ENCODE measurements around the gene VPS11.
A peak's percentile ranks its signal among the peaks of the same experiment; 100 is the strongest.
"Not testable (repeated sequence)": the region's sequence is repeated elsewhere in the genome, so short reads cannot be mapped to it uniquely, and the experiment has no call there.

VPS11 gene

DNA sequence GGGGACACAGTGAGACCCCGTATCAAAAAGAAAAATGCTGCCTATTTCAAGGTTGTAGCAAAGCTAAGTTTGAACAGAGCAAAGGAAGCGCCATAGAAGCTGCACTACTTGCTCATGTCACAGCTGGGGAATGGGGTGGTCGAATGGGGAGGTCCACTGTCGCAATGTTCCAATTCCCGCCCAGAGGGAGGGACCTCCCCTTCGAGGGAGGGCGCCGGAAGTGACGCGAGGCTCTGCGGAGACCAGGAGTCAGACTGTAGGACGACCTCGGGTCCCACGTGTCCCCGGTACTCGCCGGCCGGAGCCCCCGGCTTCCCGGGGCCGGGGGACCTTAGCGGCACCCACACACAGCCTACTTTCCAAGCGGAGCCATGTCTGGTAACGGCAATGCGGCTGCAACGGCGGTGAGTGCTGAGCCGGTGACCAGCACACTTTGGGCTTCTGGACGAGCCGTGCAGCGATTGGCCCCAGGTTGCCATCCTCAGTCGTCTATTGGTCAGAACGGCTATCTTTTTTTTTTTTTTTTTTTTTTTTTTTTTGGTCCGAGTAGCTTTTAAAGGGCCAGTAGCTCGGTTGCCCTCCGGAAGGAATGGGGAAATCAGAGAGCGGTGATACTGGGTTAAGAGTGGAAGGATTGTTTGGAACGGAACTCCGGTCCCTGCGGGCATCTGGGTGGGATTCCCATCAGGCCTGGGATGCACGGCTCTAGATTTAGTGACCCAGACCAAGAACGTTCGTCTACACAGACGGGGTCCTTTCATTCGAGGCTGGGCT, 17.2 kb downstream of the VPS11 start, which contains the start of gene HMBS:
HMBS (plus strand) TSS at position 219 of the 774 bp plus-strand sequence; CDS start at position 372, 153 bp downstream.
- peak; percentile 89 for DNase-seq

DNA sequence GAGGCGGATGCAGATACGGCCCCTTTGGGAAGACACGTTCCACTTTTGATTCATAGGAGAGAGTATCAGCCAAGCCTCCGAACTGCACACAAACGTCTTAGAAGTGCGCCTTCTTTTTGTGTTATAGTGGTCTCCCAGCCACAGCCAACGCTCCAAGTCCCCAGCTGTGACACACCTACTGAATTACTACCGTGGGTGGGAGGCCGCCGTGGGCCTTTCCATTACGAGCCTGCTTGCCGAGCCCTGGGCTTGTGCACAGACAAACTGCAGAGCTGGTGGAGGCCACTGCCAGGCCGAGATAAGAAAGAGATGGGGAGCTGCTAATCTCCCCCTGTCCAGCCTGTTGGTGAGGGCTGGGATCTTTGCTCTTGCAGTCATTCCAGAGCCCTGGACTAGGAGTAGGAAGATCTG, 17.8 kb downstream of the VPS11 start:
- peak; percentile 11 for DNase-seq

DNA sequence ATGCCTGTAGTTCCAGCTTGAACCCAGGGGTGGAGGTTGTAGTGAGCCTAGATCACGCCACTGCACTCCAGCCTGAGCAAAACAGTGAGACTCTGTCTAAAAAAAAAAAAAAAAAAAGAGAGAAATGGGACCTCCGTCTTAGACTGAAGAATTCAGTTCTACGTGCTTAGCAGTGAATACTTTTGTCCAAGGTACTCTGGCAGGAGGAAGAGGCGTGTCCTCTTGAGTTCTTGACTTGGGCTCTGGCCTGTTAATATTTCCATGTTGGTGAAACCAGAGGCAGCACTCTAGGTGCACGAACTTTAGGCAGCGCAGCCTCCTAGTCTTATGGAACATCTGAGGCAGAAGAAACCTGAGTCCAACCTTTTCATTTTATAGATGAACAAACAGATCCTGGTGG, 19.5 kb downstream of the VPS11 start:
- no peak for DNase-seq

DNA sequence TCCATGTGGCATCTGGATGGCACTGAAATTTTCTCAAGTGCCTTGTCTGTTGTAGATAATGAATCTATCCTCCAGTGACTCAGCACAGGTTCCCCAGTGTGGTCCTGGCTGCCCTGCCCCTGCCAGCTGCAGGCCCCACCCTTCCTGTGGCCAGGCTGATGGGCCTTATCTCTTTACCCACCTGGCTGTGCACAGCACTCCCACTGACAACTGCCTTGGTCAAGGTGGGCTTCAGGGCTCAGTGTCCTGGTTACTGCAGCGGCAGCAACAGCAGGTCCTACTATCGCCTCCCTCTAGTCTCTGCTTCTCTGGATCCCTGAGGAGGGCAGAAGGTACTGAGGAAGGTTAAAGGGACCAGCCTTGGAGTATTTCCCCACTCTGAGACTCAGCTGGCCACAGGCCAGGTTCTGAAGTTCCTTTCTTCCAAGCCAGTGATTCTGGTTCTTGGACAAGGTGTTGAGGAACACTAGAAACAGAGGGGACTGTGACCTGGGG, 20.2 kb downstream of the VPS11 start:
- DNase-seq = no peak

DNA sequence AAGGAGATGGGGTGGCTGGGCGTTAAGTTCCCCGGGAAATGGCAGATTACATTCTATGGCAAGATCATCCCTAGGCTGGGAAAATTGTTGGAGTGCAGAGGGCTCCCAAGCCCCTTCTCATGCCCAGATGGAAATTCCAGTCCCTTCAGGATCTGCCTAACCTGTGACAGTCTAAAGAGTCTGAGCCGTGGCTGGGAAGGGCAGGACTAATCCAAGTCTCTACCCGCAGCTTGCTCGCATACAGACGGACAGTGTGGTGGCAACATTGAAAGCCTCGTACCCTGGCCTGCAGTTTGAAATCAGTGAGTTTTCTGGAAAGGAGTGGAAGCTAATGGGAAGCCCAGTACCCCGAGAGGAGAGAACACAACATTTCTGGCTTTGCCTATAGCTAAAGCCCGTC, 20.8 kb downstream of the VPS11 start:
- no peak for DNase-seq

DNA sequence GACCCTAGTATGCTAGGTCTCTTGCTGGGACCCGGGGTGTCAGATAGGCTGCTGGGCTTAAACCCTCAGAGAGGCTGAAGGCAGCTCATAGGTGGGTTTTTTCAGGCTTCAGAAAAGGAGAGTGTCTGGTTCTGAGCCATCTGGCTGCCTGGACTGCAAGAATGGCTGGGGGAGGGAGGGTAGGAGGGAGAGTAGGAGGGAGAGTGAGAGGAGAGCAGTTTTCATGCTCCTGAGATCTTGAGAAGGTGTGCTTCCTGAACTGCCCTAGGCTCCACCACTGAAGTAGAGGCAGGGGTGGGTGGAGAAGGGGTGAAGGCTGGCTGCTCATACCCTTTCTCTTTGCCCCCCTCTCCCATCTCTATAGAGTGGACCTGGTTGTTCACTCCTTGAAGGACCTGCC, 21.7 kb downstream of the VPS11 start:
- DNase-seq = no peak

DNA sequence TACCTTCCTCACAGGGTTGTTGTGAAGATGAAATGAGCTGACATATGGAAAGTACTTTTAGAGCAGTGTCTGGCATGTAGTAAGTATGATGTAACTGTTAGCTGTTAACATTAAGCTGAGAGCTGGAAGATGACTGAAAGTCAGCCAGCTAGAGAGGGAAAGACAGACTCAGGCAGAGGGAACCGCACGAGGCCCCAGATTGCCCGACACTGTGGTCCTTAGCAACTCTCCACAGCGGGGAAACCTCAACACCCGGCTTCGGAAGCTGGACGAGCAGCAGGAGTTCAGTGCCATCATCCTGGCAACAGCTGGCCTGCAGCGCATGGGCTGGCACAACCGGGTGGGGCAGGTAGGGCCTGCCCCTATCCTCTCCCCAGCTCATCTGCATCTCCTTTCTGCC, 23.6 kb downstream of the VPS11 start:
- DNase-seq = no peak

DNA sequence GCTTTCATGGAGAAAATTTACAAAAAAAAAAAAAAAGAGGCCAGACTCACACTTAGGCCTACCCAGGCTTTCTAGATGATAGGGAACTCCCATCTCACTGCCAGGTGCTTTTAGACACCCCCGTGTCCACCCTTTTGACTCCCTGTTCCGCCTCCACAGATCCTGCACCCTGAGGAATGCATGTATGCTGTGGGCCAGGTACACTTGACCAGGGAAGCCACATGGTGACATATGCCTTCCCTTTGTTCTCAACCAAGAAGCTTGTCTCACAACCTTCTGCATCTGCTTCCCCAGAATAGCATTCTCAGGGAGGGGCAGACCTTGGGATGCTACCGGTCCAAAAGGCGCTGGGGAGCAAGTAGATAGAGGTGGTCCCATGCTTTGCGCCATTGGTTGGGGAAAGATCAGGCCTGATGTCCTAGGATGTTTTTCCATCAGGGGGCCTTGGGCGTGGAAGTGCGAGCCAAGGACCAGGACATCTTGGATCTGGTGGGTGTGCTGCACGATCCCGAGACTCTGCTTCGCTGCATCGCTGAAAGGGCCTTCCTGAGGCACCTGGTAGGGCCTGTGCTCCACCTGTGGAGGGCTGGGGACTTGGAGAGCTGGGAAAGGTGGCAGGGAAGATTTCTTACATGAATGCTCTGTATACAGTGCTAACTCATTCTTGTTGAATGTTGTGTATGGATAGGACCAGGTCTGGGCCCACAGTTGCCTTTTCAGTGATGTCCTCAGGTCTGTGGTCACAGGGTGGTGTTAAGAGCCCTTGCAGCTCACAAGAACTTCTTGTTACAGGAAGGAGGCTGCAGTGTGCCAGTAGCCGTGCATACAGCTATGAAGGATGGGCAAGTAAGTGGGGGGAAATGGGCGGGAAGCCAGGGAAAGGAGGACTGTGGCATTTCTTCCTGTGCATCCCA, 24.6 kb downstream of the VPS11 start:
- DNase-seq = no peak

DNA sequence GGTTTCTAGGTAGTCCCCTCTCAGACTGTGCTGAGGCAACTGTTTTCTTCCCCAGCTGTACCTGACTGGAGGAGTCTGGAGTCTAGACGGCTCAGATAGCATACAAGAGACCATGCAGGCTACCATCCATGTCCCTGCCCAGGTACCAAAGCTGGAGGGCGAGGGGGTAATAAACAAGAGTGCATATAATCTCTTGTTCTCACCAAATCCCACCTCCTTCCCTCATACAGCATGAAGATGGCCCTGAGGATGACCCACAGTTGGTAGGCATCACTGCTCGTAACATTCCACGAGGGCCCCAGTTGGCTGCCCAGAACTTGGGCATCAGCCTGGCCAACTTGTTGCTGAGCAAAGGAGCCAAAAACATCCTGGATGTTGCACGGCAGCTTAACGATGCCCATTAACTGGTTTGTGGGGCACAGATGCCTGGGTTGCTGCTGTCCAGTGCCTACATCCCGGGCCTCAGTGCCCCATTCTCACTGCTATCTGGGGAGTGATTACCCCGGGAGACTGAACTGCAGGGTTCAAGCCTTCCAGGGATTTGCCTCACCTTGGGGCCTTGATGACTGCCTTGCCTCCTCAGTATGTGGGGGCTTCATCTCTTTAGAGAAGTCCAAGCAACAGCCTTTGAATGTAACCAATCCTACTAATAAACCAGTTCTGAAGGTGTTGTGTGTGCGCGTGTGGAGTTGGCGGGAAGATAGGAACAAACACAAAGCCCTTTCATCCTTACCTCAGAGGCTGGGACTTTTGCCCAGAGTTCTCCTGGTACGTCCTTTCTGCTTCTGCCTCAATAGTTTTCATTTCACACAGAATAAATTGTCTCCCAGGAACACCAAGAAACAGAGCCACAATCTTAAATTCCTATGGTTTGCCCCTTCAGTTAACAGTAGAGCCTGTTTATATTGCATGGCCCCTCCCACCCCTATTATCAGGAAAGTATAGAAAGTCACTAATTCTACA, 25.5 kb downstream of the VPS11 start:
- no peak for DNase-seq

DNA sequence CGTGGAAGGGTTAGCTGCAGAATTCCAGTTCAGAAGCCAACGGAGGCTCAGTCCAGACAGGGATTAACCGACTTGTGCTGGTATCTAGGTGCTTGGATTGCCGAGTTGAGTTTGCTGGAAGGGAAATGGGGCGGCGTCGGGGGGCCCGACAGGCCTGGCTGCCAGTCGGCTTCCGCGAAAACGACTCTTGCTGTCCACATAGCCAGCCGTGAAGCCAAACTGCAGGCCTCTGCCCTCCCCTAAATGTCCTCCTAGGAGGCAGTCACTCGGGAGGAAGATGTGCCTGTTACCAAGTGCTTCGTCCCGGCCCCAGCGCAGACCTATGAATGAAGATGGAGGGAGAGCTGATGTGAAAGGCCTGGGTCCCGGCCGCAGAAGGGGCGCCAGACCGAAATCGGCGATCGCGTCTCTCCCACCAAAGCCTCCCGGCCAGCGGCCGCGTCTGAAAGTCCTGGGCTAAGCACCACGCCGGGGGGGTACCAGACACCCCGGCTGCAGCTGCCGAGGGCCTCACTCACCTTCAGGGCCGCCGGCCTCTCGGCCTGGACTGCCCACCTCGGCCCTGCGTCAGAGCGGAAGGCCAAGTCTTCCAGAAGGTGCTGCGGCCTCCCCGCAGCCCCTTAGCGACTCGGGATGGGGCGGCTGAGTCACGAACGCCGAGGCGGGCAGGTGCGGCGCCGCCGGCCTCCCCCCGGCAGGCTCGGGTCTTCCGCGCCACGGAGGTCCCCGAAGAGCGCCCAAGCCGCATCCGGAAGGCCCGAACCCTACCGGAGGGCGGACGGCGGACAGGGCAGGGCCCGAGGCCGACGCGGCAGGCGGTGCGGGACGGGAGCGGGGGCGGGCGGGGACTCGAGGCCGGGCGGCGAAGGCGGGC, 26.6 kb downstream of the VPS11 start:
- DNase-seq = peak; percentile 29

DNA sequence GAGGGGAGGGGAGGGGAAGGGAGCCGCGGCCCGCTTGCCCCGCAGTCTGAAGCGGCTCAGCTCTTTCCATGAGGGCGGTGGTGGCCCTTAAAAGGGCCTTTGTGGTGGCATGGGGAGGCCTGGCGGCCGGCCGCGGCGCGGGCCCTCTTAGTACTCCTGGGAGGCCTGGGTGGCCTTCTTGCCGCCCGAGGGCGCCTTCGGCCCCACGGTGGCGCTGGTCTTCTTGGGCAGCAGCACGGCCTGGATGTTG, 27.1 kb downstream of the VPS11 start:
- no peak for DNase-seq

DNA sequence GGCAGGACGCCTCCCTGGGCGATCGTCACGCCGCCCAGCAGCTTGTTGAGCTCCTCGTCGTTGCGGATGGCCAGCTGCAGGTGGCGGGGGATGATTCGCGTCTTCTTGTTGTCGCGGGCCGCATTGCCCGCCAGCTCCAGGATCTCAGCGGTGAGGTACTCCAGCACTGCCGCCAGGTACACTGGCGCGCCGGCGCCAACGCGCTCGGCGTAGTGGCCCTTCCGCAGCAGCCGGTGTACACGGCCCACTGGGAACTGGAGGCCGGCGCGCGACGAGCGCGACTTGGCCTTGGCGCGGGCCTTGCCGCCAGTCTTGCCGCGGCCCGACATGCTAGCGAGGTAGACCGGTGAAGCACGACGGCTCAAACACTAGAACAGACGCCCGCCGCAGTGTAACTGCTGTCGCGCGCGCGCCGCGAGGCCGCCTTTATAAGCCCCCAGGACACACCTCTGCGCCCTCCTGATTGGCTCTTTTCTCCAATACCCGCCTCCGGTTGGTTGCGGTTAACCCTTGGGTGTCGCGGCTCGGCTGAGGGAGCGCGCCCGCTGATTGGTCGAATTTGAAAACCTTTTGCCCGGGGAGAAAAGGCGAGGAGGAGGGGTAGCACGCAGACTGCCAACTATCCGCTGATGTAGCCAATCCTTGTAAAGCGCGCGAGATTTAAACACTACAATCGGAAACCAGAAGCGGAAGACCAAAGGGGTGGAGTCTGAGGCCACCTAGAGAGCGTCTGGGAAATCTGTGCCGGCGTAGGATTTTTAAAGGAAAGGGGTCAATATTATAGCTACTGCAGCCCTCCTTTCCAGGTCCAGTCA, 27.7 kb downstream of the VPS11 start:
- DNase-seq = peak; percentile 100

DNA sequence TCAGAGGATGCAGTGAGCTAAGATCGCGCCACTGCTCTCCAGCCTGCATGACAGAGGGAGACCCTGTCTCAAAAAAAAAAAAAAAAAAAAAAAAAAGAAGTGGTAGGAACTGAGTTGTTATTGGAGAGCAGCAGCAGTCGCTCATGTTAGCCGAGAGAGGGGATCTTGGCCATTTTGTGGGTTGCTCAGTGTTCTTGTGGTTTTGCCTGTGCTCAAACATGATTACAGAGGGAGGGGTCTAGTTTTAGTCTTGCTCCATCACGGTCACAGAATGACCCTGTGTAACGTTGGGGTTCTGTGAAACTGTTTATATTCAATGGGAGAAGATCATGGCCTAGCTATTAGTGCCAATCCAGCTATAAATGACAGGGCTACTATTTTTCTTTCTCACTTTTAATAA, 32.1 kb downstream of the VPS11 start:
- no peak for DNase-seq

DNA sequence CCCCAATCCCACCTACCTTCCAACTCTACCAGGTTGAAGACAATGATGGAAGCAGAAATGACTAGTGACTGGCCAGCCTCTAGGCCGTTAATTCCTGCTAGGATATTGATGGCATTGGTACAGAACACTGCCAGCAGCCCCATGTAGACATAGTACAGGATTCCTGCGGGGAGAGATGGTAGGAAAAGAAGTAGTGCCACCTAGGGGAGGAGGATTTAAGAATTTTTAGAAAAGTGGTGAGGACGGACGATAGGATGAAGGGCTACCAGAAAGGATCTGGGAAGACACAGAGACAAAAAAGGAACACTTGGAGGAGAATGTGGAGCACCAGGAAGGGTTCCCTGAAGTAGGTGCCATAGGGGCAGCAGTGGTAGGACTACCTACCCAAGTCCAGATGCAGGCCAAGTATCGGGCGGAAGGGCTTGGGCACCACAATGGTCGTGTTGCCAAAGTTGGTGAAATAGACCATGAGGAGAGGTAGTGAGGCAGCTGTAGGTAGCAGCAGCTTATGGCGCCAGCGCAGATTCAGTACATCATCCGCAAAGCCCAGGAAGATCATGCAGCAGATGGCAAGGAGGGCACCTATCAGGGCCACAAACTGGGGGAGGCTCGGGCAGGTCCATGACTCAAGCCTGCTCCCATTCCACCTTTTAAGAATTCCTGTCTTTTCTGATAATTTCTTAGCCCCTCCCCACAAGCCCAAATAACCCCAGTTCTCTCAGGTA, 32.8 kb downstream of the VPS11 start:
- DNase-seq = no peak

DNA sequence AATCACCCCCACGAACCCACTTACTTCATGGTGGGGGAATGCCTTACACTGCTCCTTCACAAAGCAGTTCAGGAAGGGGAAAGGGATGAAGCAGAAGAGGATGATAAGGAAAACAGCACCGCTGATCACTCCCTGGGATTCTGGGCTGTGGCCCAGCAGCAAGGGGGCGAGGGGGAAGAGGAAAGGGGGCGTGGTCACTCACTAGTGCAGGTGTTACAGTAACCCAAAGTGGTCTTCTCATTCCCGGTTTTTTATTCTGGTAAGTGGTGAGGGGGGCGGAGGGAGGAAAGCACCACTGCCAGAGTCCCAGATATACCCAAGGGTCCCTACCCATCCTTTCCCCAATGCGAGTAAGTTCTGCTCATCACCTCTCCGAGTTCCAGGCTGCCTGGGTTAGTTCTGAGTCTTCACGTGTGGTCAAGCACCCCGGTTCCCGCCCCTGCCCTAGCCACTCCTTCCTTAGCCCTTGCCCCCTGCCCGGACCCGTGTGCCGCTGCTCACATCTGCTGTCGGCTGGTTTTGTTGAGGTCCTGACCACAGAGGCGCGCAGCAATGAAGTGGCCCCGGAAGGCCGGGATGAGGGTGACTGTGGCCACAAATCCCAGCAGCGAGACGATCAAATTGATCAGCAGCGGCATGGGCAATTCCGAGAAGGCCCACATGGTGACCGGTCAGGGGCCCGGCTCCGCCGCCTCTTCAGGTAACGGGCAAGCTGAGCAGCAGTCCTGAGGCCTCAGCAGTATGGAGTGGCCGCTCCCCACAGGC, 33.6 kb downstream of the VPS11 start:
- DNase-seq = no peak

DNA sequence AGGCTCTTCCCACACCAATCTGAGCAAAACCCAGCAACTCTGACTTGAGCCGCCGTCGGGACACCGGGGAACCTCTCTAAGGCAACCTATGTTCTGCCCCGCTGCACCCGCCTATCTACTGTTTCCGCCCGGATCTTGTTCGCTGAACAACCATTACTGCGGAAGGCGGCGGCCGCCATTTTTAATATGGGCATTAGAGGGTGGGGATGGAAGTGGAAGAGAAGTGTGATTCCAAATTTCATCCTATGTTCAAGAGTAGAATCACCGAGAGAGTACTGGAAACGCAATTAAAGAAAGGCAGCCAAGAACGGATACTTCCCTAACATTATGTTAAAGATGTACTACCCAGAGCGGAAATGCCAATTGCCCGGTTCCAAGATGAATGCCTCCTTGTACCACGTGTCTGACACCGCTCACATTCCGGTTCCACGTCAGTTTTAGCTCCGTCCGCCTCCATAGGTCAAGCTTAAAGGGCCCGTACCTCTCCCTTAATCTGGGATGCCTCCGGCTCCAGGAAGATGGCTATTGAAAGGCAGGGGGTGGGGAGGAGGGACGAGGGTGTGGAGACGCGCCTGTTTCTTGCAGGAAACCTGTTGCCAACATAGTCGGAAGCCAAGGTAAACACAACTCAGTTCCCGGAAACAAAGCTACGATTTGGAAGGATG, 34.3 kb downstream of the VPS11 start, which contains the start of gene DPAGT1:
DPAGT1 (minus strand) TSS at position 95 of the 665 bp plus-strand sequence. CDS start 198 bp downstream, outside the sequence.
- peak; percentile 82 for DNase-seq

DNA sequence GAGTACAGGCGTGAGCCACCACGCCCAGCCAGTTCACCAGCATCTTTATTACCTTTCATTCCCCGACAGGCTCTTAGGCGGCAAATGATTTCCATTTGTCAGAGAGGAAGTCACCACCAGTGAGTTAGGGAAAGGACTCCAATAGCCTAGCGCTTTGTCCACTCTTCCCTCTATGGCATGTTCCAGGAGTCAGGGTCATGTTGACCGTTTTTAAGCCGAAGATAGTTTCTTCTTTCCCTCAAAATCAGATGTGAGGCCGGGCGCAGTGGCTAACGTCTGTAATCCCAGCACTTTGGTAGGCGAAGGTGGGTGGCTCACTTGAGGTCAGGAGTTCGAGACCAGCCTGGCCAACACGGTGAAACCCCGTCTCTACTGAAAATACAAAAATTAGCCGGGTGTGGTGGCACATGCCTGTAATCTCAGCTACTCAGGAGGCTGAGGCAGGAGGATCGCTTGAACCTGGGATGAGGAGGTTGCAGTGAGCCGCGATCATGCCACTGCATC, 35.6 kb downstream of the VPS11 start:
- DNase-seq = not testable (repeated sequence)

DNA sequence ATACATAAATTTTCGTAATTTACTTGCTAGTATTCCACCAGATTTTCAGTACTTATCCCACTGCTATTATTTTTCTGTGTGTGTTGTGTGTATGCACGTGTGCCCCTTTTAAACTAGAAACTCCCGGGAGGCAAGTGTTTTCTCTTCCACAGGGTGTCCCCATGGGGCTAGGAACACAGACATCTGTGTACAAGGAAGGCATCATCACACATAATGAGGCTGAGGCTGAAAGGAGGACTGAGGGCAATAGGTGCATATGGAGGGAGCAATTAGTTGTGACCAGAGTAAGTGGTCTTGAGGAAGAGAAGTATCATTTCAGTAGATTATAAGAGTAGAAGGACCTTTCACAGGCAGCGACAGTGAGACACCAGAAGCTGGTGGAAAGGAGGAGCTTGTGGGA, 36.2 kb downstream of the VPS11 start:
- no peak for DNase-seq
